HG03521 (cell line): ENCODE measurements around the gene ATG2A.

Experiments used
- ATAC-seq: cut with Tn5 transposase; IDR thresholded peaks from one replicate; pipeline ENCODE4 v1.9.1; 2021; ENCODE audit warnings: mild to moderate bottlenecking, moderate library complexity; ENCODE audit not compliant: unreplicated experiment

The ATG2A gene

GRCh38 chr11:64916775-64917662 is at the start of gene ATG2A:
Gene ATG2A, minus strand, starts transcription at chr11:64917209. Its CDS starts 74 bp downstream, at chr11:64917135.
- ATAC-seq, result peak; percentile 92

GRCh38 chr11:64963072-64963631 is 46.1 kb upstream of the ATG2A start:
- no peak for ATAC-seq

- no peak for ATAC-seq
Measured at GRCh38 chr11:64960719-64961118, 43.7 kb upstream of the ATG2A start.

GRCh38 chr11:64959498-64959897 is 42.5 kb upstream of the ATG2A start:
- ATAC-seq, result no peak

- no peak for ATAC-seq
Measured at GRCh38 chr11:64954201-64954600, 37.2 kb upstream of the ATG2A start.

- no peak for ATAC-seq
Measured at GRCh38 chr11:64951529-64951928, 34.5 kb upstream of the ATG2A start.

GRCh38 chr11:64947208-64947814 is 30.3 kb upstream of the ATG2A start:
- ATAC-seq, result no peak

- no peak for ATAC-seq
Measured at GRCh38 chr11:64936539-64936938, 19.5 kb upstream of the ATG2A start.

GRCh38 chr11:64935359-64936081 is 18.5 kb upstream of the ATG2A start, which contains the start of gene GPHA2:
Gene GPHA2, minus strand, starts transcription at chr11:64935893. Its CDS starts 433 bp downstream, at chr11:64935460.
- ATAC-seq, result no peak

GRCh38 chr11:64934682-64935358 is 17.8 kb upstream of the ATG2A start:
- no peak for ATAC-seq

GRCh38 chr11:64933935-64934681 is 17.1 kb upstream of the ATG2A start:
- ATAC-seq, result no peak

GRCh38 chr11:64933213-64933934 is 16.4 kb upstream of the ATG2A start:
- no peak for ATAC-seq

- no peak for ATAC-seq
Measured at GRCh38 chr11:64932324-64932723, 15.3 kb upstream of the ATG2A start.

GRCh38 chr11:64931290-64931689 is 14.3 kb upstream of the ATG2A start:
- no peak for ATAC-seq

GRCh38 chr11:64930340-64930739 is 13.3 kb upstream of the ATG2A start:
- no peak for ATAC-seq

GRCh38 chr11:64929625-64930024 is 12.6 kb upstream of the ATG2A start:
- no peak for ATAC-seq

GRCh38 chr11:64928957-64929356 is 11.9 kb upstream of the ATG2A start:
- ATAC-seq, result no peak

- ATAC-seq, result no peak
Measured at GRCh38 chr11:64926689-64927088, 9.7 kb upstream of the ATG2A start.
